IPS-18c (cell line): Measurements from ENCODE around the gene CBR1.

Experiments
- H3K4me3 ChIP-seq: 2 replicates; pipeline ENCODE4 v1.7.0; 2013; ENCODE audit warnings: low read depth, mild to moderate bottlenecking, low read length, moderate library complexity; ENCODE audit not compliant: insufficient read depth
- H3K9me3 ChIP-seq: one replicate; pipeline ENCODE4 v1.6.1; 2013; ENCODE audit warnings: mild to moderate bottlenecking, low read length, moderate library complexity; ENCODE audit not compliant: control insufficient read depth, insufficient read depth

CBR1 gene

DNA sequence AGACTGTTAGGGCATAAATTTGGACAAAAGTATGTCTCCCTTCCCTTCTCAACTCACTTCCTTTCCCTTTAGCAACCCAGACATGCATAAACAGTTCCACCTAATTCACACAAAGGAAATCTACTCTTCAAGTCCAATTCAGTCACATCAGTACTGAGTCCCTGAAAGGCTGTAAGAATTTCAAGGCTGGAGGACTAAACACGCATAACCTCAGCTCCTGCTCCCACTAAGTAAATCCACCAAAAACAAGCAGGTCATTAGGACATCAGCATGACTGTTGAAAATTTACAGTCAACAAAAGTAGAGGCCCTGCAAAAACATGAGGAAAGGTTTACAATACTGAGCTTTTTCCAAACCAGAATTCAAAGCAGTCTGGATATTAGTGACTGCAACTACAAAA lies 27.9 kb upstream of the CBR1 start:
- H3K4me3 ChIP-seq: no peak overlapping the region
- H3K9me3 ChIP-seq: peaks cover 2% of the 10 kb centered on the region

- Histone ChIP-seq H3K4me3 (no peak overlapping the region), H3K9me3 (peaks cover 2% of the 10 kb centered on the region)
Measured at GRCh38 chr21:36044056-36044455, 25.8 kb upstream of the CBR1 start.

DNA sequence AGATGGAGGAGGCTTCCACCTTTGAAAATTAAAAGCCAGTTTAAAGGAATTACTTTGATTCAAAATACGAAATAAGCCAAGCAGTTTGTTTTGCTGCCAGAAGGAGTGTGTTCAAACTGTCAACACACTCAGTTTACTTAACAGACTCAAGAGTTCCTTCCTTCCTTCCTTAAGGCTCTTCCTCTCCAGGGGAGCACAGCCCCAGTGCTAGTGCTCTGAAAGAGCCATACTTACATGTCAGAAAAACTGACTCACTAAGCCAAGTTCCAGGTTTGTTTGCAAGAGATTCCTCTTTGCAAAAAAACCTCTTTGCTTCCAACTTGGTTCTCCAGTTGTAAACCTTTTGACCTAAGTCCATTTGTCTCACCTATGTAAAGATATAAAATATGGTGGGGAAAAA lies 23.8 kb upstream of the CBR1 start:
- no peak overlapping the region for H3K4me3 ChIP-seq
- H3K9me3 ChIP-seq: peaks cover 2% of the 10 kb centered on the region

DNA sequence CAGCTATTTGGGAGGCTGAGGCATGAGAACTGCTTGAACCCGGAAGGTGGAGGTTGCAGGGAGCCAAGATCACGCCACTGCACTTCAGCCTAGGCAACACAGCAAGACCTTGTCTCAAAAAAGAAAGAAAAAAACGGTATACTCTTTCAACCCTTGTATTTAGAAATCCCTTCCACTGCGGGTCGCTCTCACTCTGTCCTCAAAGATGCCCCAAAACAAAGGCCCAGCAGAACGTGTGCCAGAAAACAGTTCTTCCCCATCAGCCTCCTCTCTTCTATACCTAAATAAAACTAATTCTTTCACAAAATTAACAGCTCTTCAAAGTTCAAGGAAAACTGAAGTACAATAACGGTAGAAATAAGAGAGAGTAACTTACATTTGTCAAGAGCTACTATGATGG lies 22.7 kb upstream of the CBR1 start:
- Histone ChIP-seq H3K9me3 (peaks cover 2% of the 10 kb centered on the region), H3K4me3 (no peak overlapping the region)

DNA sequence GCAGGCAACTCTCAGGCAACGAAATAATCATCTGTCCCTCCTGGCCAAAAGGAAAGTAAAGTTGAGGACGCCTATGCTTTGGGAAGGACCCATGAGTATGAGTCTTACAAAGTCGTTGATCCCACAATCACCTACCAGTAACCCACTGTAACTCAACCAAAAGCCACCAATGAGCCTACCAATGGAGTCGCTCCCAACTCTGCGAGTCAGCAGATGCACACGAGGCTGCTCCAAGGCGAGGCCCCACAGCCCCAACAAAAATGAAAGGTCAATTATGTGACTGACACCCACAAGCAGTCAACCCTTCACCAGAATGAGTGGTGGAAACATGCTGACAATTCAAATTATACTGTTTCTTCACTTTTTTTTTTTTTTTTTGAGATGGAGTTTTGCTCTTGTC lies 21.5 kb upstream of the CBR1 start:
- no peak overlapping the region for H3K4me3 ChIP-seq
- peaks cover 5% of the 10 kb centered on the region for H3K9me3 ChIP-seq

- peaks cover 3% of the 10 kb centered on the region for H3K9me3 ChIP-seq
- H3K4me3 ChIP-seq: no peak overlapping the region
Measured at GRCh38 chr21:36052860-36053714, 16.7 kb upstream of the CBR1 start.

- peaks cover 3% of the 10 kb centered on the region for H3K9me3 ChIP-seq
- H3K4me3 ChIP-seq: no peak overlapping the region
Measured at GRCh38 chr21:36053715-36054062, 16.1 kb upstream of the CBR1 start.

DNA sequence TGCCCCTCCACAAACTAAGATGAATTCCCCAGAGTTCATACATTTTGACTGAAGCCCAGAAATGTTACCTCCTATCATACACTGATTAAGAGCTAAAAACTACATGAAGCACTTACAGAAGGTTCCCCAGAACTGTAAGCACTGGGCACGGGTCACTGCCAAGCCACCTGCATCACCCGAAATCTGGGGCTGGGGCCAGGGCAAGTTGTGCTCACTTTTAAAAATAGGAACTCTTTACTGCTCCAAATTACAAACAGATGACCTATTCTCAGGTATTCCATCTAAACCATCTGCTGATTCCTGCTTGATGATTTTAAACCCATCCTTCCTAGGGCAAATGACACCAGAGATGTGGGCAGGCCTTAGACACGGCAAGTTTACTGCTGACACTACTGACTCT lies 14.3 kb upstream of the CBR1 start:
- Histone ChIP-seq H3K4me3 (no peak overlapping the region), H3K9me3 (peaks cover 3% of the 10 kb centered on the region)

DNA sequence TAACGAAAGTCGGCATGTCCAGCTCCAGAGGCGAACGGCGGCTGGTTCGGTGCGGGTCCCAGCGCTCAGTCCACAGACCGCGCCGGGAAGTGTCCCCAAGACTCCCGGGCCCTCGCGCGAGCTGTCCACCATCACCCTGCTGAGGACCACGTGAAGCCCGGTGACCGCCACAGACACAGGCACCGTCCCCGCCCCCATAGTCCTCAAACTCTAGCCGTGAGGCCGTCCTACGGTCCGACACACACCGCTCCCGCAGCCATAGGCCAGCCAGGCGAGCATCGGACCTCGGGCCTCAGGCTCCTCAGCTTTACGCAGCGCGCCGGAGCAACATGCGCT lies 10.0 kb upstream of the CBR1 start:
- no peaks in the 10 kb centered on the region for H3K9me3 ChIP-seq
- H3K4me3 ChIP-seq: peak overlapping the region; percentile 99

- Histone ChIP-seq H3K9me3 (no peaks in the 10 kb centered on the region), H3K4me3 (peak within 1 kb of the TSS; percentile 99)
Measured at GRCh38 chr21:36060159-36060921, 9.5 kb upstream of the CBR1 start, which contains the start of gene SETD4. TSS of gene SETD4 (minus strand) at chr21:36060526. CDS start at chr21:36058888, 1,638 bp downstream.

GRCh38 chr21:36061445-36061844 lies 8.4 kb upstream of the CBR1 start:
- H3K9me3 ChIP-seq: no peaks in the 10 kb centered on the region
- 0 out of 2 replicates have a peak overlapping the region, but pooled peaks have one; percentile 99 for H3K4me3 ChIP-seq

GRCh38 chr21:36063375-36064084 lies 6.3 kb upstream of the CBR1 start:
- Histone ChIP-seq H3K9me3 (no peaks in the 10 kb centered on the region), H3K4me3 (no peak overlapping the region)

DNA sequence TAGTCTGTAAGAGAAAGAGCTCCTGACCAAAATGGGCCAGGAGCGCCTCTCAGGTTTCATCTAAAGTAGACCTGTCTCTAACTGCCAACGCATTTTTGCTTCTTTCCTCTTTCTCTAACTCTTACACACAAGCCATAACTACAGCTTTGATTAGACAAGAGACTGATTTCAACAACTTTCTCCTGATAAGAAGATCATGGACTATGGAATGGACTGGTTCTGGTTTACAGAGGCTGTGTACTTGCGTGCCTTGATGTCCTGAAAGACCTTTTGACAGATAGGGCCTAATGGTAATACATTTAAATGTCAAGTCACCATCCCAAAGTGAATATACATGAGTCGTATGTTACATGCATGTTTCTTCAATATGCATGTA lies 5.8 kb upstream of the CBR1 start:
- Histone ChIP-seq H3K9me3 (peaks cover 3% of the 10 kb centered on the region), H3K4me3 (no peak overlapping the region)

DNA sequence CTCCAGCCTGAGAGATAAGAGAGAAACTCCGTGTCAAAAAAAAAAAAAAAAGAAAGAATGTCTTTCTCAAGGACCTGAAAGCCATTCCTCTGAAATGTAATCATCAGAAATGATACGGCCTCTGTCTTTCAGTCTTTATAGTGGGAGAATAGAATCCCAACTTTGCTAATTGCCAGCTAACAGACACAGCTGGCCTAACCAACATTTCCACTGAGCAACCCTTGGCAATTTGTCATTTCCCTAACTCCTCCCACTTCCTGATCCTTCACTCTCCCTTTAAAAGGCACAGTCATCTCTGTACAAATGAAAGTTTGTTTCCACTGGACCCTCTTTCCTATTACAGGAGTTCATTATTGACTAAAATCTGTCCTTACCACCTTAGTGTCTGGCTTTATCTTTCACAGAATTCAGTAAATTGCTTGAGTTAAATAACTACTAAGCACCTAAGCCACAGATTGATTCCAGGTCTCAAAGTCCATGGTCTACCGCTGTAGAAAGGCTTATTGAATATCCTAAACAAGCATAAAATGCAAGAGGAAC lies 4.3 kb upstream of the CBR1 start:
- peaks cover 5% of the 10 kb centered on the region for H3K9me3 ChIP-seq
- H3K4me3 ChIP-seq: no peak overlapping the region

- Histone ChIP-seq H3K9me3 (peaks cover 5% of the 10 kb centered on the region), H3K4me3 (no peak overlapping the region)
Measured at GRCh38 chr21:36068748-36069398, 951 bp upstream of the CBR1 start.

DNA sequence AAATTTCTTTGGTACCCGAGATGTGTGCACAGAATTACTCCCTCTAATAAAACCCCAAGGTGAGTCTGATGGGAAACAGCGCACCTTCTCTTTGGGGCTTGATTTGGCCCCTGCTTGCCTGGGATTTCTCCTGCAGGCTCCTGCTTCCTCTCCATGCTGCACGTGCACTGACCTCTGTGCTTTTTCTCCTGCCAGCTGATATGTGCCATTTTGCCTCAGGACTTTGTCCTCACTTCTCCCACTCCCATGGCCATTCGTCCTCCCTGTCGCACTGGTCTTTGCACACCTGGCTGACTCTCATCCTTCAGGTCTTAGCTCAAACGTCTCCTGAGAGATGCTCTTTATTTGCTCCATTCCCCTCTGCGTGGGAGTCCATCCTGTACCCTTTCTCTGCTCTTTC lies 1.2 kb downstream of the CBR1 start:
- Histone ChIP-seq H3K9me3 (peaks cover 5% of the 10 kb centered on the region), H3K4me3 (no peak overlapping the region)

GRCh38 chr21:36072453-36073162 lies 2.8 kb downstream of the CBR1 start:
- peaks cover 5% of the 10 kb centered on the region for H3K9me3 ChIP-seq
- no peak overlapping the region for H3K4me3 ChIP-seq
